Measurements from ENCODE around the gene WBP2.
"Not testable (repeated sequence)": the region's sequence is repeated elsewhere in the genome, so short reads cannot be mapped to it uniquely, and the experiment has no call there.

The WBP2 gene

DNA sequence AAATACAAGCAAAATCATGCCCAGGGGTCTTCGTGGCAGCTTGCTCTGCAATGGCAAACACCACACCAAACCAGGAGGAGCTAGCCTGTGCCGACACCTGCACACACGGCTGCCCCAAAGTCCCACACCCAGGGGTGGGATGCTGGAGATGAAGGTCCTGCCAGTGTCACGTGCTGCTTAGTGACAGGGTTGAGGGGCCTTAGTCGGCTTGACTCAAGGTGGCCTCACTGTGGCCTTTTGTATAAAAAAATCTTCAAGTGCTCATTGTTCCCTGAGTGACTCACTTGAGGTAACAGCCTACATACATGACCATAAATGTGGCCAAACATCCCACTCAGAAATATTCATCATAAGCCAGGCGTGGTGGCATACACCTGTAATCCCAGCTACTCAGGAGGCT, 34.3 kb upstream of the WBP2 start:
- no peak for DNase-seq (ENCODE audit: low read depth in 2 of 2, low spot score in 1 of 2)

DNA sequence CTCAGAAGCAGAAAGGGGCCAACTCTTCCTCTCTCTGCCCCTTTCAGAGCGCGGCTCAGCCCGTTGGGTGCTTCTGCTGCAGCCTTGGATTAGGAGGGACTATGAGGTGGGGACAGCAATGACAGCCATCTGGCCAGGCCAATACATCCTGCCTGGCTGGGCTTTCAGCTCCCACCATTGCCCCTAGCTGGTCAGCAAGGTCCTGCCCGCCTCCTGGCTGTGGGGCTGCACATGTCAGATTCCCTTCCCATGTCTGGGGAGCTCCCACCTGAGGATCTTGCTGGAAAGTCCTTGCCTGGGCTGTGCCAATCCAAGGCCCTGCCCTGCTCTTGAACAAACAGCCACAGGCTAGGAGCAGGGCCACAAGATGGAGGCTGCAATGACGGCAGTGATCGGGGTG, 33.3 kb upstream of the WBP2 start:
- DNase-seq (ENCODE audit: low read depth in 2 of 2, low spot score in 1 of 2) = no peak

GRCh38 chr17:75885860-75886259, 30.7 kb upstream of the WBP2 start:
- DNase-seq (ENCODE audit: low read depth in 2 of 2, low spot score in 1 of 2) = not testable (repeated sequence)

DNA sequence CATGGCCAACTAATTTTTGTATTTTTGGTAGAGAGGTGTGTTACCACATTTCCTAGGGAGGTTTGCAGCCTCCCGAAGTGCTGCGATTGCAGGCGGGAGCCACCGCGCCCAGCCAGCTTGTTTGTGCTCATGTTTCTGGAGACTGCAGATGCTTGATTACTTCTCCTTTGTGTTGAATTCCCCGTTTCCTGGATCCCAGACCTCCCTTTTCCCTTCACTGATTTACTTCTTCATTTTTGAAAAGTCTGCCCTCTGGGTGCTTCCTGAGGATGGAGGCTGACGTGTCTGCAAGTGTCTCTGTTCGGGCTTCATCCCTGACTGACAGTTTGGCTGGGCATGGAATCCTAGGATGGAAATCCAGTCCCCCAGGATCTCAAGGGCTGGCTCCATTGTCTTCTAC, 30.3 kb upstream of the WBP2 start:
- no peak for DNase-seq (ENCODE audit: low read depth in 2 of 2, low spot score in 1 of 2)

DNA sequence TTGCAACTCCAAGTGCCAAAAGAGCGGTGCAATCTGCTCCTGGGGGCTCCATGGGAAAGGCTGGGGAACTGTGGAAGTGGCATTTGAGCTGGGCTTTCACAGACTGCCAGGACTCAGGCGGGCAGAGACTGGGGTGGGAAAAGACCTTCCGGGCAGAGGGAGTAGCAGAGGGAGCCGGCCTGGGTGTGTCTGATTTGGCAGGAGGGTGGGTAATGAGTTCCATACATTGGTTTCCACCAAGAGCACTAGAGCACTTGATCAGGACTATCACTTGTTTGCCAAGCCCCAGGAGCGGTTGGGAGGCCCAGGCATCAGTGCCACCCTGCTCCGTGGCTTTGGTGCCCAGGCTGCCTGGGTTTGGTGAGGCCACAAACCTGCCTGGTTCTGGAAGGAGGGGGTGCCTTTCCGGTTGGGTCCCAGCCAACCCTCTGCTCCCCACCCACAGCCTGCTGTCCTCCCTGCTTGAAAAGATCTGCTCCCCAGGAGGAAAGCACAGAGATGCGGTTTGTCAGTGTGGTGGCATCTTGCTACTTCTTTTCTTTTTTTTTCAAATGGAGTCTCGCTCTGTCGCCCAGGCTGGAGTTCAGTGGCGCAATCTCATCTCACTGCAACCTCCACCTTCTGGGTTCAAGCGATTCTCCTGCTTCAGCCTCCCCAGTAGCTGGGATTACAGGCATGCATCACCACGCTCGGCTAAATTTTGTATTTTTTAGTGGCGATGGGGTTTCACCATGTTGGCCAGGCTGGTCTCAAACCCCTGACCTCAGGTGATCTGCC, 26.7 kb upstream of the WBP2 start:
- DNase-seq (ENCODE audit: low read depth in 2 of 2, low spot score in 1 of 2) = no peak

GRCh38 chr17:75880266-75880665, 25.1 kb upstream of the WBP2 start:
- DNase-seq (ENCODE audit: low read depth in 2 of 2, low spot score in 1 of 2) = no peak

- DNase-seq (ENCODE audit: low read depth in 2 of 2, low spot score in 1 of 2) = no peak
Measured at GRCh38 chr17:75878174-75878998, 23.3 kb upstream of the WBP2 start, which contains the start of gene TRIM47. Gene TRIM47 (minus strand): TSS chr17:75878581. CDS start chr17:75878548, 33 bp downstream.

GRCh38 chr17:75877752-75878173, 22.6 kb upstream of the WBP2 start:
- peak; percentile 38 to 43 for DNase-seq (ENCODE audit: low read depth in 2 of 2, low spot score in 1 of 2)

- no peak for DNase-seq (ENCODE audit: low read depth in 2 of 2, low spot score in 1 of 2)
Measured at GRCh38 chr17:75876938-75877751, 22.0 kb upstream of the WBP2 start.

DNA sequence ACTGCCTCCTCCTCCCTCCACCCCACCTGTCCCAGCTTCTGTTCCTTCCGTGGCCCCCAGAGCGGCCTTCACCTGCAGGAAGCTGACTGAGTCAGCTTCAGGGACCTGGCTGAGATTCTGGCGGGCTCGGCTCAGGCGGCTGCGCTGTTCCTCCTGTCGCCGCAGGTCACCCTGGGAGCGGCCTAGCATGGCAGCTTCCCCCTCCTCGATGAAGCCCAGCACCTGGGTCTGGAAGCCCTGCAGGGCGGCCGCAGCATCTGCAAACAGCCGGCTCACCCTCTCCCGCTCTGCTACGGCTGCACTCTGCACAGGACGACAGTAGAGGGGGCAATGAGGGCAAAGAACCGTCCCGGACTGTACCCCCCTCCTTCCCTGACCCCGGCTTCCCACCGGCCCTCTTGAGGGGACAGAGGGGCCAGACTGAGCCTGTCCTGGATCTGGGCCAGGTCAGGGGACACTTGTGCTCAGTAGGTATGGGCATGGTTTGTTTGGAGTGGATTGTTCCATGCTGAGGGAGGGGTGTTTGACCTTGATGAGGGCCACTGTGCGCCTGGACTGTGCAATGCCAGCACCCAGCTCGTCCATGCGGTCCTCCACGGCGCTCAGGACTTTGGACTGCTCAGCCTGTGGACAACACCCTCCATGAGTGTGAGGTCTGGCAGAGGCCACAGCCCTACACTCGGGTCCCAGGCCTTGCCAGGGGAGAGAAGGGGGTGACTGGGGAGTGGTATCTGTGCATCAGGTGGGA, 21.2 kb upstream of the WBP2 start:
- peak; percentile 34 to 46 for DNase-seq (ENCODE audit: low read depth in 2 of 2, low spot score in 1 of 2)

DNA sequence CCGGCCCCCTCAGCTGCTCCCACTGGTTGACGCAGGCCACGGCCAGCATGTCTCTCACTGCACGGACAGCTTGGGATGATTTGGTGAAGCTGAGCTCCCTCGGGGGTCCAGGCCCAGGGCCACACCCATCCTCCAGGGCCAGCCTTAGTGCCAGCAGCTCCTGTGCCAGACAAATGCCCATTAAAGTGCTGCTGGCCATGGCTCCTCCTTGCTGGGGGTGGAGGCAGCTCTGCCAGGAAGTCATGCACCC, 20.7 kb upstream of the WBP2 start:
- DNase-seq (ENCODE audit: low read depth in 2 of 2, low spot score in 1 of 2) = no peak

DNA sequence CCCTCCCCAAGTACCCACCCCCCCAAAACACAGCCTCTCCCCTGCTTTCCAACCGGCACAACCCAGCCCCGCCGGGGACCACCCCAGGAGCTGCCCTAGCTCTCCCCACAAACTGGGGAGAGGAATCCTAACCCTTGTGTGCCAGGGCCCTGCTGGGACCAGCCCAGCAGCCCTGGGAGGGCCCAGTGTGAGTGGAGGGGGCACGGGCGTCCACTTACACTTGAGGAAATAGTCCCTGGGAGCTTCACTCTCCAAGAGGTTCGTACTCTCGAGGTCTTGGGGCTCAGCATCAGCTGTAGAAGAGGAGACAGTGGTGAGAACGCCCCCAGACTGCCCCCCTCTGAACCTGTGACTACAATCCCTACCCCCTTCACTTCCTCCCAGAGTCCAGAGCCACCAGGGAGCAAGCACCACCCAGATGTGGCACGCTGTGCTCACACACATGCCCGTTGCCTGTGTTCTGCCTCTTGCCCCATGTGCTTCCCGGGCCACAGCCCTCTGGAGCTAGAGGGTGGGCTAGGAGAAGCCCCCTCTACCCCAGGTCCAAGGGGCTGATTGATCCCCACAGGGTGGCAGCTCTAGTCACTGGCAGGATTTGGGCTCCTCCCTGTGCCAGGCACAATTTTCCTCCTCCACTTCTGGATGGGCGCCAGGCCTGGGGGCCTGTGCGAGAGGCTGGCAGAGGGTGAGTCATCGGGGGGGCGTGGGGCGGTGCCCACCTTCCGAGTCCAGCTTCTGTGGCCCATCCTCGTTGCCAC, 20.2 kb upstream of the WBP2 start:
- DNase-seq (ENCODE audit: low read depth in 2 of 2, low spot score in 1 of 2) = no peak

GRCh38 chr17:75874323-75875181, 19.4 kb upstream of the WBP2 start:
- DNase-seq (ENCODE audit: low read depth in 2 of 2, low spot score in 1 of 2) = no peak

- DNase-seq (ENCODE audit: low read depth in 2 of 2, low spot score in 1 of 2) = no peak
Measured at GRCh38 chr17:75873587-75874322, 18.6 kb upstream of the WBP2 start.

GRCh38 chr17:75872434-75873351, 17.6 kb upstream of the WBP2 start:
- DNase-seq (ENCODE audit: low read depth in 2 of 2, low spot score in 1 of 2) = no peak

GRCh38 chr17:75870228-75870627, 15.1 kb upstream of the WBP2 start:
- not testable (repeated sequence) for DNase-seq (ENCODE audit: low read depth in 2 of 2, low spot score in 1 of 2)

DNA sequence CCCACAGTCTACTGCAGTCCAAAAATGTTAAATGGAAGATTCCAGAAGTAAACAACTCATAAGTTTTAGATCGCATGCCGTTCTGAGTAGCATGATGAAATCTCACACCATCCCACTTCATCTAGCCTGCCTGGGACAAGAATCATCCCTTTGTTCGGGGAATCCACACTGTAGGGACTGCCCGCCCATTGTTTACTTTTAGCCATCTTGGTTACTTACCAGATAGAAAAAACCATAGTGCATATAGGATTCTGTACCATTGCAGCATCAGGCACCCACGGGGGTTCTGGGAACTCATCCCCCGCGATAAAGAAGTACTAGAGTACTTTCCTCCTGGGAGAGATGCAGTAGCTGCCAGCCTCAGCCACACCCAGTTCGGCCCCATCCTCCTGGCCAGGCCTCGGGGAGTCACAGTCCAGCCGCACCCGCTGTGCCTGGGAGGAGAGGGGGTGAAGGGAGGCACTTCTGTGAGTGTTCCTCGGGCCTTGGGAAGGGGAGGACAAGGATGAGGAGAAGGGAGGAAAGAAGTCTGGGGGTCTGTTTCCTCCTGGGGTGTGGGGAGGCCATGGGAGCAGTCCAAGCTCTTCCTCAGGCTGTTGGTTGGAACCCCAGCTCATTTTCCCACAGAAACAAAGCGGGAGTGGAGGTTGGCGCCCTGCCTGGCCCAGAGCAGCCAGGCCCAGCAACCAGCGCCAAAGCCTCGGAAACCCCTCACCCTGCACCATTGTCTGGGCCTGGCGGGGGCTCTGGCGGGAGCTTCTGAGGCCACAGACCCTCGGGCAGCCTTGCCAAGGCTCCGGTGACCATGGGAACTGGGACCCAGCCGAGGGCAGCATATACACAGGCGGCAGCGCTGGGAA, 14.4 kb upstream of the WBP2 start:
- no peak for DNase-seq (ENCODE audit: low read depth in 2 of 2, low spot score in 1 of 2)

Data from stimulated activated CD8-positive, alpha-beta memory T cell treated with anti-CD3 and anti-CD28 coated beads, Interleukin-4, amount 100 ng/mL, for 4 hours (primary cell).